Loucy (cell line): ENCODE results near the gene LLCFC1.

Experiments
- EZH2phosphoT487 ChIP-seq: fragments of 200-600 bp; IDR thresholded peaks from 2 replicates; pipeline ENCODE4 v1.6.1; 2018; ENCODE audit warnings: antibody characterized with exemption, mild to moderate bottlenecking, moderate library complexity, borderline replicate concordance
- TF ChIP-seq, protein P1 (sequence below): fragments of 200-600 bp; sonication (generic); conservative IDR thresholded peaks from 2 replicates; pipeline ENCODE4 v1.5.1; 2014; ENCODE audit warnings: mild to moderate bottlenecking, antibody characterized with exemption, low read length

DNA sequence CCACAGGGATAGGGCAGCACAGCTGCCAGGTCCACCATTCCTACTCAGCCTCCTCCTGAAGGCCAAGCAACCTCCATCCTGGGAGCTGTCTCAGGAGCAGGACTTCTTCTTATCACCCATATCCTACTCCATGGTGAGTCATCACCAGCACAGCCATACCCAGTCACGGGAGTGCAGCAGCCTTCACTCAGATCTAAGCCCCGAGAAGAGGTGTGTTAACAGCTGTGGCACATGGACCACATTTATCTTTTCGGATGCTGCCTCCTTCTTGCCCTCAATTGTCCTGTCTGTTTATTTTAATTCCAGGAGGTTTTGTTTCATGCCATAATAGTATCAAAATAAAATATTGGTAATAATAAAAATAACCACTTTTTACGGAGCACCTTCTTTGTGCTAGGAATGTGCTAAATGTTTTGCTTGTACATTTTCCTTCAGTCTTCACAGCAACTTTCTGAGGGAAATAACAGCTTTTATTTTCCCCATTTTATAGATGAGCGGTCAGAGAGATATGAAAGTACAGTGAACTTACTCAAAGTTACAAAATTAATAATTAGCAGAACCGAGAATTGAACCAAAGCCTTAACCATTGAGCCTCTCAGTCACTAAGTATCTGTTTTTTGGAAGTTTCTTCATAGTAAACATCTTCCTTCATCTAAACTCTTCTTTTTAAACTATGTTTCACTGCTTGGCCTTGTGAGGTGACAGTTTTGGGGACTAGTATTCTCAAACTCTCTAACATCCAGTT lies 25.4 kb downstream of the LLCFC1 start:
- TF ChIP-seq, protein P1, sequence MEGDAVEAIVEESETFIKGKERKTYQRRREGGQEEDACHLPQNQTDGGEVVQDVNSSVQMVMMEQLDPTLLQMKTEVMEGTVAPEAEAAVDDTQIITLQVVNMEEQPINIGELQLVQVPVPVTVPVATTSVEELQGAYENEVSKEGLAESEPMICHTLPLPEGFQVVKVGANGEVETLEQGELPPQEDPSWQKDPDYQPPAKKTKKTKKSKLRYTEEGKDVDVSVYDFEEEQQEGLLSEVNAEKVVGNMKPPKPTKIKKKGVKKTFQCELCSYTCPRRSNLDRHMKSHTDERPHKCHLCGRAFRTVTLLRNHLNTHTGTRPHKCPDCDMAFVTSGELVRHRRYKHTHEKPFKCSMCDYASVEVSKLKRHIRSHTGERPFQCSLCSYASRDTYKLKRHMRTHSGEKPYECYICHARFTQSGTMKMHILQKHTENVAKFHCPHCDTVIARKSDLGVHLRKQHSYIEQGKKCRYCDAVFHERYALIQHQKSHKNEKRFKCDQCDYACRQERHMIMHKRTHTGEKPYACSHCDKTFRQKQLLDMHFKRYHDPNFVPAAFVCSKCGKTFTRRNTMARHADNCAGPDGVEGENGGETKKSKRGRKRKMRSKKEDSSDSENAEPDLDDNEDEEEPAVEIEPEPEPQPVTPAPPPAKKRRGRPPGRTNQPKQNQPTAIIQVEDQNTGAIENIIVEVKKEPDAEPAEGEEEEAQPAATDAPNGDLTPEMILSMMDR: no peak
- TF ChIP-seq EZH2phosphoT487: no peak
